GM12891 (cell line): ENCODE data around the gene PRKN.

Experiments
- POLR2A ChIP-seq: IDR thresholded peaks from 2 replicates; pipeline ENCODE4 v1.6.1; 2011; ENCODE audit warnings: low read depth, low read length, control low read depth
- POLR2AphosphoS5 ChIP-seq: IDR thresholded peaks from 2 replicates; pipeline ENCODE4 v1.6.1; 2011; ENCODE audit warnings: low read depth, low read length, control low read depth
- SPI1 ChIP-seq: IDR thresholded peaks from 2 replicates; pipeline ENCODE4 v1.6.1; 2011; ENCODE audit warnings: low read depth, low read length, control low read depth
- TAF1 ChIP-seq: IDR thresholded peaks from 2 replicates; pipeline ENCODE4 v1.6.1; 2011; ENCODE audit warnings: low read depth, low read length, control low read depth

DNA sequence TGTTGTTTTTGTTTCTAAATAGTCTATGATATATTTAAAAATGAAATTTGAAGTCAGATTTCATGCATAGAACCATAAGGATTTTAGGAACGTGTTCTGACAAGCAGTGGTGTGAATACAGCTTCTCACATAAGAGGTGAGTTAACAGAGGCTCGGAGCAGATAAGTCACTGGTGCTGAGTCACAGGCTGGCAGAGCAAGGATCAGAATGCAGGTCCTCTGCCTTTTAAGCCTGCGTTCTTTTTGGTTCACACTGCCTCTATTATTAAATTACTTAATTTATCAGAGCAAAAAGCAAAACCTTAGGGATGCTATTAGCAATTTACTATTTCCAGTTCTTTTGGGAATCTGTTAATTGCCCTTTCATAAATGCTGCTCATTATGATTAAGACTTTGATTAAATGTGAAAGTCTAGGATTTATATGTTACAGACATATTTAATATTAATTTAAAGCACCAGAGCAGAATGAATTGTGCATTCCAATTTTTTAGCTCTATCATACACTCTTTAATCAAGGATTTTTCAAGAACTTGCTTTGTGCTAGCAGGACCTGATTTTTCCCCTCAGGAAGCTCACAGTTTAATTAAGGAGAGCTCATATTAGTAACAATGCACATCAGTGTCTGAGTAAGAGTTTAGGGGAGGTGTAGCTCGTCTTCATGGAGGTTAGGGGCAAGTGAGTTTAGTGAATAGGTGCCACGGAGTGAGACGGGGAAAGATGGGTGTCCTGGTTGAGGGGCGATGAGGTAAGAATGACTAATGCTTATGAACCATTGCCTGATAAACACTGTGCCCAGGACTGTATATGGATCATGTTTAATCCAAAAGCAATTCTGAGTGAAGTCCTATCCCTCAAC lies 1241.0 kb downstream of the PRKN start:
- TF ChIP-seq POLR2A (no peak), TAF1 (no peak), POLR2AphosphoS5 (no peak), SPI1 (no peak)
